GM19463 (cell line): ENCODE measurements around the gene TBC1D19.

Experiments
- ATAC-seq: cut with Tn5 transposase; IDR thresholded peaks from one replicate; pipeline ENCODE4 v1.9.1; 2021; ENCODE audit warnings: mild to moderate bottlenecking, moderate library complexity; ENCODE audit not compliant: unreplicated experiment

The TBC1D19 gene

GRCh38 chr4:26779224-26779623 lies 195.3 kb downstream of the TBC1D19 start:
- no peak for ATAC-seq

GRCh38 chr4:26779674-26780073 lies 195.8 kb downstream of the TBC1D19 start:
- no peak for ATAC-seq

GRCh38 chr4:26780539-26780938 lies 196.7 kb downstream of the TBC1D19 start:
- peak; percentile 87 for ATAC-seq

GRCh38 chr4:26782168-26782829 lies 198.4 kb downstream of the TBC1D19 start:
- no peak for ATAC-seq

- ATAC-seq, result no peak
Observed at GRCh38 chr4:26782830-26783202, 198.9 kb downstream of the TBC1D19 start.

- no peak for ATAC-seq
Observed at GRCh38 chr4:26784207-26784865, 200.5 kb downstream of the TBC1D19 start.

- ATAC-seq, result no peak
Observed at GRCh38 chr4:26785312-26785711, 201.4 kb downstream of the TBC1D19 start.

- ATAC-seq, result no peak
Observed at GRCh38 chr4:26785810-26786209, 201.9 kb downstream of the TBC1D19 start.

- ATAC-seq, result no peak
Observed at GRCh38 chr4:26786916-26787315, 203.0 kb downstream of the TBC1D19 start.

- peak; percentile 46 for ATAC-seq
Observed at GRCh38 chr4:26787461-26788340, 203.8 kb downstream of the TBC1D19 start.

- ATAC-seq, result no peak
Observed at GRCh38 chr4:26788341-26788733, 204.5 kb downstream of the TBC1D19 start.

- no peak for ATAC-seq
Observed at GRCh38 chr4:26789208-26789607, 205.3 kb downstream of the TBC1D19 start.

- ATAC-seq, result no peak
Observed at GRCh38 chr4:26791346-26791745, 207.5 kb downstream of the TBC1D19 start.

GRCh38 chr4:26792639-26793038 lies 208.8 kb downstream of the TBC1D19 start:
- ATAC-seq, result no peak

GRCh38 chr4:26793735-26794134 lies 209.9 kb downstream of the TBC1D19 start:
- no peak for ATAC-seq

- no peak for ATAC-seq
Observed at GRCh38 chr4:26796081-26796480, 212.2 kb downstream of the TBC1D19 start.

GRCh38 chr4:26802790-26803189 lies 218.9 kb downstream of the TBC1D19 start:
- ATAC-seq, result no peak

- no peak for ATAC-seq
Observed at GRCh38 chr4:26803211-26803861, 219.5 kb downstream of the TBC1D19 start.

GRCh38 chr4:26804451-26804850 lies 220.6 kb downstream of the TBC1D19 start:
- ATAC-seq, result no peak

- ATAC-seq, result no peak
Observed at GRCh38 chr4:26804925-26805324, 221.0 kb downstream of the TBC1D19 start.
